Stimulated activated CD8-positive, alpha-beta memory T cell treated with anti-CD3 and anti-CD28 coated beads, Interleukin-15, amount 100 ng/mL, for 24 hours (primary cell): Measurements from ENCODE around the gene SORBS1.
A peak's percentile ranks its signal among the peaks of the same experiment; 100 is the strongest.

Source experiments
- DNase-seq: peaks from one replicate; pipeline ENCODE4 v3.0.0-alpha.2; 2020; ENCODE audit warnings: low read depth

Gene SORBS1

DNA sequence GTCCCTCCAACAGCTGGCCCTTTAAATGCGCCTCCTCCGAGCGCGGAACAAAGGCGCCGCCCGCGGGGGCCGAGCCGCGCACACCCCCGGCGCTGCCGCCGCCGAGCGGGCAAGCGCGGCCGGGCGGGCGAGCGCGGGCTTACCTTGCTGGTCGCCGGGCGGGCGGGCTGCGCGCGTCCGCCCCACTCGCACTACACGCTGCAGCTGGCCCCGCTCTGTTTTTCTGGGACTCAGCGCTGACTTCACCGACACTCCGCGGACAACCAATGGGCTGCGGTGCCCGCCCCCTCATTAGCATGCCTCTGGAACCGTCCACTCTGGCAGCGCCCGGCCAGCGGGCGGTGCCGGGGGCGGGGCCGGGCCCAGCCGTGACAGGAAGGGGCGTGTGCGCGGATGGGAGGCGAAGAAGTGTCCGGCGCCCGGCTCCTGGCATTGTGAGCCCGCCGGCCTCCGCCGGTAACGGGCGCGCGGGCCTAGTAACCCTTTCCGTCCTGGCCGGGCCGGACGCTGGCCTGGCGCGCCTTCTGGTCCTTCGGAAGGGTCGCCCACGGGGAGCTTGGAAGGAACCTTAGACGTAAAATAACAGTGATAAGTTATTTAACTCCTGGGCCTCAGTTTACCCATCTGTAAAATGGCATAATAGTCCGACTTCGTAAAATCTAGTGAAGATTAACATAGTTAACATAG, at the start of gene SORBS1:
Gene SORBS1 (minus strand): TSS at position 195 of the 687 bp plus-strand sequence. CDS start 120,236 bp downstream, outside the sequence.
- DNase-seq = peak; percentile 60

DNA sequence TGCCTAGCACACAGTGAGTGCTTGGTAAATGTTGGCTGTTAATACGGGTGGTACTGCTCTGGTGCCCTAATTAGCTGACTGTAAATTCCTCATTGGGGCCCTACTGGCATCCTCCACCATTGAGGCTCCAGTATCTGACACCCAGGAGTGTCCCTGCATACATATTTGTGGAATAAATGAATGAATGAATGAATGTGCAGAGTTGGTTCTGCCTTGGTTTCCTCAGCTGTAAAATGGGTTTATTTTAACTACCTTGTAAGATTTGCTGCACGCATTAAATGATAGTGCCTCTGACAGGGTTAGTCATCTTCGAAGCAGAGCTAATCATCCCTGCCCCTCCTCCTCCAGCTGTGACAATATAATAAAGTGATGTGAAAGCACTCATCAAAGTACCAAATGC, 49.6 kb upstream of the SORBS1 start:
- DNase-seq = no peak

GRCh38 chr10:95606922-95607321, 45.8 kb upstream of the SORBS1 start:
- no peak for DNase-seq

DNA sequence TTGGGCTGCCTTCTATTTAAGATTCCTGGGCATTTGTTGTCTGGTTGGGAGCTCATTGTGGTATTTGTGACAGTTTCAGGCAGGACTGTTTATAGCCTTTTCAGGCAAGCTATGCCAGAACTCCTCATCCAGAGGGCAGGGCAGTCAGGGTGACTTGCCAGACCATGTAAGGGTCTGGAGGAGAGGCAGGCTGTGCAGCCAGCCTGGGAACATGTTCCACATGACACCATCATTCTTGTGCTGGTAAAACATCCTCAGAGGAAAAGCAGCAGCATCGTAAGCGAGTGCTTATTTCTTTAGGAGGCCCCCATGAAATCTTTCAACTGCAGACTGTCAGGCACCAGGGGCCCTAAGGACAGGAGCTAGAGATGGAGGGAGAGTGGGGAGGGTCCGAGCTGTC, 44.0 kb upstream of the SORBS1 start:
- DNase-seq = no peak

GRCh38 chr10:95604630-95605029, 43.5 kb upstream of the SORBS1 start:
- no peak for DNase-seq

- no peak for DNase-seq
Measured at GRCh38 chr10:95602382-95602781, 41.2 kb upstream of the SORBS1 start.

DNA sequence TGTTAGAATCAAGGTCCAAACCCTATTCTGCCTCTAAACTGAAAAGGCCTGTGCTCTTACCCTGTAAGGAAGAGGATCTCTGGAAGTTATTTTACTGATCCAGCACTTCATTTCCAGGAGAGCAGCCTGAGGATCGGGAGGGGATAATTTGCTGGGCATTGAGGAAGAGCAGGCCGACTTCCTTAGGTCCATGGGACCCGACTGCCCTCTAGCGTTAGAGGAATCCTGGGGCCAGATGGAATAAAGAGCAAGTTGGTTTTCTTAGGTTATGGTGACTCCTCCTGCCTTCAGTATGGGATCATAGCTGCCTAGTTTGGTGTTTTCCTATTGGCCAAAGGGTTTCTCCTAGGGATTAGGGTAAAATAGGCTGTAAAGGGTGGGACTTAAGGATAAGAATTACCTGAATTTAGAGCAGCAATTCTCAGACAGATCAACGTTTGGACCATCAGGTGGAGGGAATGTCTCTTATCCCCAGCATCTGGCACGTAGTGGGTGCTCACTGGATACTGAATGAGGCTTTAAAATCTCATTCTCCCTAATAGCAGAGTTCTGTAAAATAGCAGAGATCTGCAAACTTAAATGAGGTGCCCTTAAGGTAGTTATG, 40.0 kb upstream of the SORBS1 start:
- DNase-seq = no peak

GRCh38 chr10:95600158-95600557, 39.0 kb upstream of the SORBS1 start:
- DNase-seq = no peak

GRCh38 chr10:95597788-95598187, 36.6 kb upstream of the SORBS1 start:
- DNase-seq = no peak

DNA sequence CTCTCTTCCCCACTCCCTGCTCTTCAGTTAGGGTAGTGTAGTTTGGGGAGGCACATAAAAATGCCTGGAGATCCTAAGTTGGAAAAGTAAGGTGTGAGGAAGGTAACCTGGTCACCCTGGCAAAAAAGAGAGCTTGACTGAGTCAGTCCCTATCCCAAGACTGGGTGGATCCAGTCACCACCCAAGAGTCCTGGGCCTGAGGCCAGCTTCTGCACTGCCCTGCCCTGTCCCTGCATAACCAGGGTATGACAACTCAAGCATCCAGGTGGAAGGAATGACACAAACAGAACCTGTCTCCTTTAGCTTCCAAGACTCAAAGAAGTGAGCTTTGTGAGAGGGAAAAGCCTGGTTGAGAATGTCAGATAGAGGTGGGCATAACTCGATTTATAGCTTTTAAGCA, 26.9 kb upstream of the SORBS1 start:
- DNase-seq = no peak

DNA sequence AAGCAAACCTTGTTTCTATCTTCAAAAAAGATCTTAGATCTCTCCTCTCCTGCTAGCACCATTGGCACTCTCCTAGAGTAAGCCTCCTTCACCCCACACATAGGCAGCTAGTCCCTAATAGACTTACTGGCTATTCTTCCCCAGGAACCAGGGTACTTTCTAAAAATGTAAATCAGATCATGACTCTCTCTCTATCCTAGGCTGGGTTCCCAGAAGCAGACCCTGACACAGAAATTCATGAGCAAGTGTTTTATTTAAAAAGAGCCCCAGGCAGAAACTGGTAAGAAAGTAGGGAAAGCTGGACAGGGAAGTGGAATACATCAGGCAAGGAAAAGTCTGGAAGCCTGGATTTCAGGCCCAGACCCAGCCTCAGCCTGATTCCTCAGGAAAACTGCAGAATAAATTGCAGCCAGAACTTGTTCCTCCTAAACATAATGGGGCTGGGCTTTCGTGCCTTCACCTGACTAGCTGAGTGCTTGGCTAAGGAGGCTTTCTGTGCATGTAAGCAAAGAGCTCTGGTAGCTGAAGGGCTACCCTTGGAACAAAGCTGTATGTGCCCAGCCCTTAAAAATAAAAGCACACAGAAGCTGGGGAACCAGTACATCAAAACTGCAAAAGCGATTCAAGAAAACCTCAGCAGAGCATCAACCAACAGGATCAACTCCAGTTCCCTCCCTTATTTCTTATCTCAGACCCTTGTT, 18.8 kb upstream of the SORBS1 start:
- DNase-seq = no peak

DNA sequence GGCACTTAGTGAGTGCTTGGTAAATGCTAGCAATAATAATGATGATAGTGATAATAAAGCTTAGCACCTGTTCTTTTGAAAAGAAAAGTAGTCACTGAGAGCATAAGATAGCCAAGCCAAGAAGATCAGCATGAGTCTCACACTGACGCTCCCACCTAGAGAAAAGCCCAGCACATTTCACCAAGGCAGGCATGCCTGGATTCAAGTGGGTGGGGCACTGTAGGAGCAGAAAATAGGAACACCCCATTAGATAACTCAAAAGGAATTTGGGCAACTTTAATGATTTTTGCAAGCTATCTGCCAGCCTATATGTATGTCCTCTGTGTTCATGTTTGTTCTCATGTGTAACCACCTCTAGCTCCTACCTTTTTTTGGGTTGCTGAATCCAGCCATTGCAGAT, 18.1 kb upstream of the SORBS1 start:
- DNase-seq = no peak

GRCh38 chr10:95578619-95579018, 17.4 kb upstream of the SORBS1 start:
- no peak for DNase-seq

DNA sequence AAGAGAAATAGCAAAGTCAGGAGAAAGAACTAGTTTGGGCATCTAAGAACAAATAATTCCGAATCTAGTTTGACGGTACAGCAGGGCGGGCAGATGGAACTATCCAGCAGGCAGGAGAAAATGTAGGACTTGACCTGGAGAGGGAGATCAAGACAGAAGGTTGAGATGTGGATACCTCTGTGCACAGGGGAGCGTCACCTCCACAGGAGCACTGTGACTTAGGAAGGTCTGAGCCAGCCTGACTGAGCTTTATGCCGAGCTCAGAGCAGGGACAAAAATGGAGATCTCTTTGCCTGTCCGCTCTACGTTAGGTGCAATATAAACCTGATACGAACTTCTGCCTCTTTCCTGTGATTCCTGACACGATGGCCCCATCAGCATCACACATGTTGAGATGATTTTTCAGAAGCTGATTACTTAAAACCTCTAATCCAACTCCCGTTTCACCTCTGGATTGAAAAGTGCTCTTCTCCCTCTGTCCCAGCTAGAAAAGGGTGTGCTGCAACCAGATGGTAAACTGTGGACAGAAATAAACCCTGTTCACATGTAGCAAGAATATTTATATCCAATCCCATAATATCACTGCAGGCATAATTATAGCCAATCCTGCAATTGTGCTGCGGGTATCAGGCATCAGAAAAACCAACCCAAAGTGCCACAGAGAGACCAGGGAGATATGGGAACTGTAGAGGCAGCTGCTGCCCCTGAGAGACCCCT, 13.6 kb upstream of the SORBS1 start:
- no peak for DNase-seq

GRCh38 chr10:95573964-95574604, 12.9 kb upstream of the SORBS1 start:
- no peak for DNase-seq

DNA sequence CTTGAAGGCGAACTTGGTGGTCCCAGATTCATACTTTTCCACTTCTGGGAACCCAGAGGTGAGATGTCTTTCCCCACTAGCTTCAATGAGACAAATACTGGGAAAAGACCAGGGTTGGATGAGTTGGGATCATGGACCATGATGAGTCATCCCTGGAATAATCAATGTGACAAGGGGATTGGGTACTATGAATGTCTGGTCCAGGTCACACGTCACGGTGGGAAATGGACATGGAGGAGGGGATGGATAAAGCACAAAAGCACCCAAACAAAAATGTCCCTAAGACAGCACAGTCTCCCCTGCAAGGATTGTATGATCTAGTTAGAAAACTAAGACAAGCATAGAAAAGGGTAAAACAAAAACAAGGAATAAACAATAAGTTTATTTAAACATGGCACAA, 12.4 kb upstream of the SORBS1 start:
- DNase-seq = no peak

- no peak for DNase-seq
Measured at GRCh38 chr10:95572131-95572820, 11.1 kb upstream of the SORBS1 start.

- no peak for DNase-seq
Measured at GRCh38 chr10:95571390-95571789, 10.2 kb upstream of the SORBS1 start.

- no peak for DNase-seq
Measured at GRCh38 chr10:95569368-95569767, 8.2 kb upstream of the SORBS1 start.

- DNase-seq = no peak
Measured at GRCh38 chr10:95567903-95568630, 6.9 kb upstream of the SORBS1 start.

GRCh38 chr10:95566136-95566535, 5.0 kb upstream of the SORBS1 start:
- DNase-seq = no peak
